Cardiac muscle cell (in vitro differentiated cells and primary cell): ENCODE data around the gene FBXL22. TPM values are rescaled to one million over a fixed set of nuclear protein-coding genes. Genes with fewer than 3 reads are reported as not detected.

Experiments used
- DNase-seq, 2 donors: peaks; one replicate each; pipeline versions ENCODE4 v3.0.0 to v3.0.0-alpha.2; 2010 to 2017; ENCODE audit warnings: low read depth in 1 of 2, low spot score in 1 of 2
- H3K27ac ChIP-seq: fragments of 200-600 bp; sonication (generic); 2 replicates; pipeline ENCODE4 v1.5.1; 2016
- H3K27me3 ChIP-seq: fragments of 200-600 bp; sonication (generic); 2 replicates; pipeline ENCODE4 v1.6.0; 2016; ENCODE audit warnings: control low read depth
- H3K36me3 ChIP-seq: fragments of 200-600 bp; sonication (generic); 2 replicates; pipeline ENCODE4 v1.5.1; 2016; ENCODE audit warnings: control low read depth
- H3K4me1 ChIP-seq: fragments of 200-600 bp; sonication (generic); 2 replicates; pipeline ENCODE4 v1.8.1; 2017; ENCODE audit warnings: low read depth, mild to moderate bottlenecking, mixed run types
- H3K4me3 ChIP-seq: fragments of 200-600 bp; sonication (generic); 2 replicates; pipeline ENCODE4 v1.5.1; 2016; ENCODE audit warnings: mild to moderate bottlenecking
- H3K9me3 ChIP-seq: fragments of 200-600 bp; sonication (generic); 2 replicates; pipeline ENCODE4 v1.5.1; 2017; ENCODE audit warnings: low read depth, mild to moderate bottlenecking, control low read depth
- polyA plus RNA-seq: library from polyadenylated mRNA; unstranded; fragments of >200 nt; fragmentation: Nextera tagmentation; extraction: Ambion mirVana; gene quantifications from 2 replicates; pipeline ENCODE4 v1.2.1, GENCODE V29; 2016
- total RNA-seq: library from RNA; depleted of rRNA; stranded (reverse); fragments of >200 nt; gene quantifications from 2 replicates; pipeline ENCODE4 v1.2.3, GENCODE V29; 2016
- TF ChIP-seq, protein P1 (sequence below): IDR thresholded peaks from 2 replicates; pipeline ENCODE4 v1.5.1; 2012; ENCODE audit warnings: low read depth, mild to moderate bottlenecking, low read length

FBXL22 gene
- total and polyA plus RNA-seq, 2 experiments from 2014 or later = 14.4 to 26.5 TPM

GRCh38 chr15:63638839-63639238 lies 41.7 kb downstream of the FBXL22 start:
- H3K36me3 ChIP-seq = peaks cover 80% of the 10 kb centered on the region
- H3K27ac ChIP-seq = no peak overlapping the region
- H3K4me1 ChIP-seq = no peaks in the 10 kb centered on the region
- no peak for DNase-seq
- no peak overlapping the region for H3K4me3 ChIP-seq
- TF ChIP-seq, protein P1, sequence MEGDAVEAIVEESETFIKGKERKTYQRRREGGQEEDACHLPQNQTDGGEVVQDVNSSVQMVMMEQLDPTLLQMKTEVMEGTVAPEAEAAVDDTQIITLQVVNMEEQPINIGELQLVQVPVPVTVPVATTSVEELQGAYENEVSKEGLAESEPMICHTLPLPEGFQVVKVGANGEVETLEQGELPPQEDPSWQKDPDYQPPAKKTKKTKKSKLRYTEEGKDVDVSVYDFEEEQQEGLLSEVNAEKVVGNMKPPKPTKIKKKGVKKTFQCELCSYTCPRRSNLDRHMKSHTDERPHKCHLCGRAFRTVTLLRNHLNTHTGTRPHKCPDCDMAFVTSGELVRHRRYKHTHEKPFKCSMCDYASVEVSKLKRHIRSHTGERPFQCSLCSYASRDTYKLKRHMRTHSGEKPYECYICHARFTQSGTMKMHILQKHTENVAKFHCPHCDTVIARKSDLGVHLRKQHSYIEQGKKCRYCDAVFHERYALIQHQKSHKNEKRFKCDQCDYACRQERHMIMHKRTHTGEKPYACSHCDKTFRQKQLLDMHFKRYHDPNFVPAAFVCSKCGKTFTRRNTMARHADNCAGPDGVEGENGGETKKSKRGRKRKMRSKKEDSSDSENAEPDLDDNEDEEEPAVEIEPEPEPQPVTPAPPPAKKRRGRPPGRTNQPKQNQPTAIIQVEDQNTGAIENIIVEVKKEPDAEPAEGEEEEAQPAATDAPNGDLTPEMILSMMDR = no peak
- H3K27me3 ChIP-seq = no peaks in the 10 kb centered on the region
- no peaks in the 10 kb centered on the region for H3K9me3 ChIP-seq

DNA sequence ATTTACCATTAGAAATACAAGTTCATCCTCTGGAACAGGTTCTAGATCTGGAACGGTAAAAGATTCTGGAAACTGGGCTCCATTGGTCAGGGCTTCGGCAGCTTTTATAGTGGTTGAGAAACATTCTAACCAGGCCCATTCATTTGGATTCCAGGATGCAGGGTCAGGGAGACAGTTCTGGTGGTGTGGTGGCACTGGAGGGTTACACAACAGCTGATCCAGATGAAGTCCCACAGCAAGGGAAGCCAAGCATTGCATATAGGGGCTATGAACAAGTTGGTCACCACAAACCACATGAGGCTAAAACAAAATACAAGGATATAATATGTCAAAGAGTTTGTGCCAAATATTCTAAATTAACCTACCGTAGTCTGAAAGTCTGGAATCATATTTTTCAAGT lies 43.0 kb downstream of the FBXL22 start:
- Histone ChIP-seq H3K36me3 (peaks cover 74% of the 10 kb centered on the region), H3K27ac (no peak overlapping the region), H3K4me3 (no peak overlapping the region), H3K27me3 (no peaks in the 10 kb centered on the region), H3K4me1 (no peaks in the 10 kb centered on the region), H3K9me3 (no peaks in the 10 kb centered on the region)
- DNase-seq = no peak
- TF ChIP-seq, protein P1 = no peak

Other genes with a start within 250 kb of the FBXL22 start
- gene CA12, start 215.5 kb upstream of the FBXL22 start, total RNA-seq = 0.03 and 0.04 TPM in 2 replicates
- not detected in 2 replicates for gene CA12, start 215.5 kb upstream of the FBXL22 start, polyA plus RNA-seq
- gene USP3, start 92.8 kb upstream of the FBXL22 start, total RNA-seq = 23.8 and 26.0 TPM in 2 replicates
- 20.2 and 25.9 TPM in 2 replicates for gene USP3, start 92.8 kb upstream of the FBXL22 start, polyA plus RNA-seq
- gene HERC1, start 236.6 kb downstream of the FBXL22 start, total RNA-seq = 74.4 and 84.3 TPM in 2 replicates
- 27.8 and 38.7 TPM in 2 replicates for gene HERC1, start 236.6 kb downstream of the FBXL22 start, polyA plus RNA-seq